GM18498 (cell line): ENCODE data around the gene WASF3.

ENCODE experiments used
- ATAC-seq: cut with Tn5 transposase; IDR thresholded peaks from one replicate; pipeline ENCODE4 v1.9.1; 2021; ENCODE audit warnings: mild to moderate bottlenecking, moderate library complexity; ENCODE audit not compliant: unreplicated experiment

The WASF3 gene

GRCh38 chr13:26557393-26558073 lies at the start of gene WASF3:
Gene WASF3, plus strand, starts transcription at chr13:26557683. Its CDS starts 84,588 bp downstream, at chr13:26642271.
- peak; percentile 95 for ATAC-seq

GRCh38 chr13:26508885-26509284 lies 48.6 kb upstream of the WASF3 start:
- ATAC-seq = no peak

- ATAC-seq = no peak
Measured at GRCh38 chr13:26509491-26509890, 48.0 kb upstream of the WASF3 start.

- no peak for ATAC-seq
Measured at GRCh38 chr13:26513931-26514330, 43.6 kb upstream of the WASF3 start.

GRCh38 chr13:26515721-26516120 lies 41.8 kb upstream of the WASF3 start:
- no peak for ATAC-seq

- no peak for ATAC-seq
Measured at GRCh38 chr13:26517936-26518335, 39.5 kb upstream of the WASF3 start.

GRCh38 chr13:26518451-26518959 lies 39.0 kb upstream of the WASF3 start:
- ATAC-seq = no peak

- ATAC-seq = no peak
Measured at GRCh38 chr13:26522571-26522970, 34.9 kb upstream of the WASF3 start.

- ATAC-seq = no peak
Measured at GRCh38 chr13:26523007-26523406, 34.5 kb upstream of the WASF3 start.

- ATAC-seq = no peak
Measured at GRCh38 chr13:26525528-26525927, 32.0 kb upstream of the WASF3 start.

- no peak for ATAC-seq
Measured at GRCh38 chr13:26526702-26527216, 30.7 kb upstream of the WASF3 start.

- no peak for ATAC-seq
Measured at GRCh38 chr13:26528527-26528926, 29.0 kb upstream of the WASF3 start.

- no peak for ATAC-seq
Measured at GRCh38 chr13:26529441-26529840, 28.0 kb upstream of the WASF3 start.

- ATAC-seq = no peak
Measured at GRCh38 chr13:26531742-26532141, 25.7 kb upstream of the WASF3 start.

- ATAC-seq = no peak
Measured at GRCh38 chr13:26534036-26534726, 23.3 kb upstream of the WASF3 start.

GRCh38 chr13:26538363-26539317 lies 18.8 kb upstream of the WASF3 start:
- ATAC-seq = no peak

- ATAC-seq = no peak
Measured at GRCh38 chr13:26539738-26540292, 17.7 kb upstream of the WASF3 start.

GRCh38 chr13:26540334-26540733 lies 17.1 kb upstream of the WASF3 start:
- no peak for ATAC-seq

GRCh38 chr13:26541041-26541440 lies 16.4 kb upstream of the WASF3 start:
- ATAC-seq = no peak

GRCh38 chr13:26541678-26542568 lies 15.6 kb upstream of the WASF3 start:
- ATAC-seq = no peak
